A673 (cell line): ENCODE results near the gene UPK3A.
"Not testable (repeated sequence)": the region's sequence is repeated elsewhere in the genome, so short reads cannot be mapped to it uniquely, and the experiment has no call there.

Source experiments
- CTCF ChIP-seq: fragments of 300-800, 200-600 bp; sonication (generic); conservative IDR thresholded peaks from 2 replicates; pipeline ENCODE4 v1.5.1; 2017; ENCODE audit warnings: low read depth, mild to moderate bottlenecking, antibody characterized with exemption, low read length, moderate library complexity, mixed read lengths
- EZH2 ChIP-seq: fragments of 200-600 bp; sonication (generic); IDR thresholded peaks from 2 replicates; pipeline ENCODE4 v1.6.1; 2017; ENCODE audit warnings: borderline replicate concordance, low read depth, mild to moderate bottlenecking, mixed read lengths, antibody characterized with exemption, low read length; ENCODE audit not compliant: poor library complexity, severe bottlenecking

GRCh38 chr22:45257941-45258340, 26.8 kb upstream of the UPK3A start:
- not testable (repeated sequence) for TF ChIP-seq EZH2, CTCF
